Lung (tissue), 12 donors: Measurements from ENCODE around the gene SRI. TPM values are rescaled to one million over a fixed set of nuclear protein-coding genes. Genes with fewer than 3 reads are reported as not detected.

Experiments
- ATAC-seq: fragments of 200-7000 bp; cut with Tn5 transposase; one replicate; pipeline ENCODE4 v1.9.1; 2020; ENCODE audit warnings: moderate number of reproducible peaks; ENCODE audit not compliant: insufficient read depth, low FRiP score
- DNase-seq, 3 donors: peaks; one replicate each; pipeline ENCODE4 v3.0.0-alpha.2; 2013 to 2017
- H3K27ac ChIP-seq, 2 donors: one replicate each; pipeline ENCODE4 v1.5.1; 2013; ENCODE audit warnings: mild to moderate bottlenecking in 2 of 2, moderate library complexity in 2 of 2, control low read depth in 1 of 2, inconsistent platforms in 1 of 2, low read depth in 1 of 2, low read length in 1 of 2
- H3K27me3 ChIP-seq, 3 donors: one replicate each; pipeline ENCODE4 v1.5.1; 2013; ENCODE audit warnings: low read length in 2 of 3; ENCODE audit not compliant: control insufficient read depth in 3 of 3, insufficient read depth in 3 of 3
- H3K36me3 ChIP-seq, 4 donors: one replicate each; pipeline ENCODE4 v1.5.1; 2013; ENCODE audit warnings: low read length in 4 of 4, mild to moderate bottlenecking in 1 of 4, moderate library complexity in 1 of 4; ENCODE audit not compliant: control insufficient read depth in 4 of 4, insufficient read depth in 4 of 4
- H3K4me1 ChIP-seq, 5 donors: one replicate each; pipeline ENCODE4 v1.5.1; 2013; ENCODE audit warnings: low read length in 5 of 5, mild to moderate bottlenecking in 2 of 5, moderate library complexity in 1 of 5; ENCODE audit not compliant: control insufficient read depth in 5 of 5, insufficient read depth in 5 of 5
- H3K4me3 ChIP-seq: one replicate; pipeline ENCODE4 v1.5.1; 2013; ENCODE audit warnings: mild to moderate bottlenecking, control low read depth, moderate library complexity
- H3K9ac ChIP-seq, 2 donors: one replicate each; pipeline ENCODE4 v1.5.1; 2013; ENCODE audit warnings: low read length in 2 of 2, control low read depth in 1 of 2; ENCODE audit not compliant: insufficient read depth in 1 of 2
- H3K9me3 ChIP-seq, 4 donors: one replicate each; pipeline ENCODE4 v1.5.1; 2013; ENCODE audit warnings: low read length in 3 of 4, mild to moderate bottlenecking in 1 of 4, moderate library complexity in 1 of 4; ENCODE audit not compliant: control insufficient read depth in 4 of 4, insufficient read depth in 3 of 4
- CTCF ChIP-seq: IDR thresholded peaks from 2 replicates; pipeline ENCODE4 v1.5.1; 2012; ENCODE audit warnings: mild to moderate bottlenecking; ENCODE audit errors: control extremely low read depth, extremely low read depth
- WGBS, 2 donors: extraction: QIAGEN DNeasy Blood & Tissue Kit; methylation state at CpG; one replicate each; pipeline ENCODE4 v1.1.7; 2013; 5-methylcytosine and 5-hydroxymethylcytosine counted together
- polyA plus RNA-seq, 2 donors: library from polyadenylated mRNA; stranded (reverse); fragments of 200-250 nt; gene quantifications; one replicate each; pipeline ENCODE4 v1.2.1, GENCODE V29; 2013
- total RNA-seq, 2 donors: library from RNA; depleted of rRNA in 1 of 2; stranded (reverse); fragments of >200 nt in 1 of 2; gene quantifications; one replicate each; pipeline ENCODE4 v1.2.1, GENCODE V29; 2014 to 2021
- donor health status: control.
- donor health status: control.
- donor health status: Bipolar disorder and iron deficiency.
- donor health status: healthy.
- donor health status: DM: yes; HTN: yes; CAD: no.

The SRI gene
- total and polyA plus RNA-seq, 4 donors, result 58.2 to 134 (median 108) TPM

- no peak for TF ChIP-seq CTCF
- Histone ChIP-seq H3K27ac (no peak overlapping the region), H3K27me3 (no peaks in the 10 kb centered on the region), H3K9ac (no peak overlapping the region), H3K9me3 (no peaks in the 10 kb centered on the region), H3K4me3 (no peak overlapping the region), H3K4me1 (peaks cover 0 to 12% (median 4%) of the 10 kb centered on the region in 5 donors), H3K36me3 (no peaks in the 10 kb centered on the region)
- DNase-seq (no peak), ATAC-seq (no peak)
- 30 to 33% methylated on average over 2 of the region's 2 CpGs for WGBS, 2 donors
Measured at GRCh38 chr7:88224601-88225275, 4.9 kb upstream of the SRI start.

GRCh38 chr7:88223265-88223664, 3.4 kb upstream of the SRI start:
- Histone ChIP-seq H3K36me3 (no peaks in the 10 kb centered on the region), H3K27ac (no peak overlapping the region), H3K9ac (no peak overlapping the region), H3K4me1 (peaks cover 0 to 20% (median 5%) of the 10 kb centered on the region in 5 donors), H3K4me3 (no peak overlapping the region), H3K27me3 (no peaks in the 10 kb centered on the region), H3K9me3 (no peaks in the 10 kb centered on the region)
- DNase-seq (no peak), ATAC-seq (no peak)
- TF ChIP-seq CTCF, result no peak
- 98 to 100% methylated on average over 2 of the region's 2 CpGs for WGBS, 2 donors

- Histone ChIP-seq H3K9ac (peak overlapping the region; percentile 70 to 98), H3K4me1 (peaks cover 0 to 23% (median 8%) of the 10 kb centered on the region in 5 donors), H3K9me3 (no peaks in the 10 kb centered on the region), H3K27me3 (no peaks in the 10 kb centered on the region), H3K36me3 (peaks cover 5 to 19% (median 9%) of the 10 kb centered on the region in 4 donors), H3K27ac (peak overlapping the region; percentile 43 to 52), H3K4me3 (peak overlapping the region; percentile 37)
- TF ChIP-seq CTCF, result no peak
- WGBS, 2 donors, result 1% methylated on average over 27 of the region's 27 CpGs
- ATAC-seq, result peak; percentile 43
- peak; percentile 74 to 85 (median 81) for DNase-seq
Measured at GRCh38 chr7:88218836-88219605, 817 bp downstream of the SRI start.
